CD4-positive, alpha-beta T cell treated with Interleukin-15 for 1 hour (primary cell): ENCODE measurements around the gene PDE8A.
"Not testable (repeated sequence)": the region's sequence is repeated elsewhere in the genome, so short reads cannot be mapped to it uniquely, and the experiment has no call there.

Experiments used
- DNase-seq: peaks from one replicate; pipeline ENCODE4 v3.0.0-alpha.2; 2020

PDE8A gene

GRCh38 chr15:85139391-85139790 is 157.7 kb downstream of the PDE8A start:
- DNase-seq: no peak

DNA sequence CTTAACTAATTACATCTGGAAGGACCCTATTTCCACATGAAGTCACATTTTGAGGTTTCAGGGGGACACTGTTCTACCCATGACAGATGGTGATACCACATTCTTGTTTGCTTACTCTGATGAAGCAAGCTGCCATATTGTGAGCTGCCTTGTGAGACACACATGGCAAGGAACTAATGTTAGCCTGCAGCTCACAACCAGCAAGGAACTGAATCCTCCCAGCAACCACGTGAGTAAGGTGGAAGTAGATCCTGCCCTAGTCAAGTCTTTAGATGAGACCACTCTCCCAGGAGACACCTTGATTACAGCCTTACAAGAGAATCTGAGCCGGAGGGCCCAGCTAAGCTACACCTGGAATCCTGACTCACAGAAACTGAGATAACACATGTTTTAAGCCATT is 160.1 kb downstream of the PDE8A start:
- no peak for DNase-seq

DNA sequence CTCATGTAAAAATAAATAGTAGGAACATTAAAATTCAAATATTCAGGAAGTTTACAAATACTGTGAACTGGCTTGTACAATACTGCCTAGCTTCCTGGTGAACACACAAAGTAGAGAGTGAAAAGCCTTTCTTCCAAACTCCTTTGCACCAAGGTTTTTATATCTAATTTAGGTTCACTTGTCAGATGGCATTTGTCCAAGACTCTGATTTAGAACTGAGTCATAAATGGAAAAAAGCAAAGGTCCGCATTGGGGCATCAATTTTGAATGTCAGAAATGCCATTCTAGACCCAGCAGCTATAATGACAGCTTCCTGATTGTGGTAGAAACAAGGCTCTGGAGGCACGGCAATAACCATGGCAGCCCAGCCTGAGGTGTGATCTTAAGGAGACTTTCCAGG is 160.7 kb downstream of the PDE8A start:
- no peak for DNase-seq

GRCh38 chr15:85149465-85150129 is 167.9 kb downstream of the PDE8A start:
- no peak for DNase-seq

GRCh38 chr15:85150130-85150480 is 168.4 kb downstream of the PDE8A start:
- no peak for DNase-seq

- DNase-seq: no peak
Observed at GRCh38 chr15:85151145-85151544, 169.5 kb downstream of the PDE8A start.

DNA sequence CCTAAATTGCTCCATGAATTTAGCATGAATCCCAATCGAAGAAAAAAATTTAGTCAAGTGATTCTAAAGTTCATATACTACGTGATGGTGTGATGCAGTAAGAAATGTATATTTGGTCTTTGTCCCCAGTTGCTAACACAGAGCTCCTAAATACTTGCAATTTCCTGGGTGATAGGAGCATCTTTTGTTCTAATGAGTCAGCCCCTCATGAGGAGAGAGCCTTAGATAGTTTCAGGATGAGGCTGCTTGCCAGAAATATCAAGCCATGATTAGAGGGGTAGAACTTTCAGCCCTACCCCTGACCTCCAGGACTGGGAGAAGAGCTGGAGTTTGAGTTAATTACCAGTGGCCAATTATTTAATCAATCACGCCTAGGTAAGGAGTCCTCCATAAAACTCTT is 170.2 kb downstream of the PDE8A start:
- no peak for DNase-seq

DNA sequence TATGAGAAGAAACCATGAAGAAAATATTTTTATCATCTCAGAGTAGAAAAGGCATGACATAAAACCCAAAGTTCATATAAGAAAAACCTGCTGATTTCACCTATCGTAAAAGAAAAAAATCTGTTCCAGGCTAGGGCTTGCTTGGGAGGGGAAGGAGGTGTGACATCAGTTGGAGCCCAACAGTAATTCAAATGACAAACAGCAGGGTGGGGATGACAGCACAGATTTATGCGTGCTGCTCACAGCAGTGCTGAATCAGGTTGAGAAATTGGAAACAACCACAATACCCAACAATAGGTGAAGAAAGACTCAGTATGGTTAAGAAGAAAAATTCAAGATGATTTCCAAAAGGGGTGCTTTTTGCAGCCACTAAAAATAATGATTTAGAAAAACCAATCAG is 172.4 kb downstream of the PDE8A start:
- DNase-seq: no peak

GRCh38 chr15:85155360-85155759 is 173.7 kb downstream of the PDE8A start:
- no peak for DNase-seq

- no peak for DNase-seq
Observed at GRCh38 chr15:85155857-85156256, 174.2 kb downstream of the PDE8A start.

GRCh38 chr15:85157344-85157743 is 175.7 kb downstream of the PDE8A start:
- no peak for DNase-seq

GRCh38 chr15:85162237-85162636 is 180.6 kb downstream of the PDE8A start:
- no peak for DNase-seq

DNA sequence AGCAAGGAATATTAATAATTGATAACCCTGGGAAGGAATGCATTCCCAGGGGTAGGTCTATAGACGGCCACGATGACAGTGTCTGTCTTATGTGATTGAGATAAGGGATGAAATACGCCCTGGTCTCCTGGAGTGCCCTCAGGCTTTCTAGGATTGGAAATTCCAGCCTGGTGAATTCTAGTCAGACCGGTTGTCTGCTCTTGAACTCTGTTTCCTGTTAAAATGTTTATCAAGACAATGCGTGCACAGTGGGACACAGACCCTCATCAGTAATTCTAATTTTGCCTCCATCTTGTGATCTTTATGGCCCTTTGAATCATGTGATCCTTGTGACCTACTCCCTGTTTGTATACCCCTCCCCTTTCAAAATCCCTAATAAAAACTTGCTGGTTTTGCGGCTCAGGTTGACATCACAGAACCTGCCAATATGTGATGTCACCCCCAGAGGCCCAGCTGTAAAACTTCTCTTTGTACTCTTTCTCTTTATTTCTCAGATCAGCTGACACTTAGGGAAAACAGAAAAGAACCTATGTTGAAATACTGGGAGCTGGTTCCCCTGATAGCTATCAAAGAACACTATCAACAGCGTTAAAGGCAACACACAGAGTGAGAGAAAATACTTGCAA is 183.3 kb downstream of the PDE8A start:
- DNase-seq: no peak

GRCh38 chr15:85167568-85167967 is 185.9 kb downstream of the PDE8A start:
- no peak for DNase-seq

GRCh38 chr15:85168642-85169173 is 187.1 kb downstream of the PDE8A start:
- DNase-seq: peak; percentile 20

DNA sequence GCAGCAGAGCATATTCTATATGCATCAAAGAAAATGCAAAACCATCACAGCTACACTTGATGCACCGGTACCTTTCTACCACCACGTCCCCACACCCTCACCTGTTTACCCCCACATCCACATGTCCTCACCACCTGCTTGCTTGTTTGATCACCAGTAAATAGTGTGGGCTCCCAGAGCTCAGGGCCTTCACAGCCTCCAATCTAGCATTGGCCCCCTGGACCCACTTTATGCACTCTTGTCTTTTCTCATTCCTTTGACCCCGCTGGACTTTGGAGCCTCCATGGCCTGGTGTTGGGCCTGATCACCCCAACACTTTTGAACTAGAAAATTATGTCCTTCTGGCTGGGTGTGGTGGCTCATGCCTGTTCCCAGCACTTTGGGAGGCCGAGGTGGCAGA is 190.1 kb downstream of the PDE8A start:
- no peak for DNase-seq

DNA sequence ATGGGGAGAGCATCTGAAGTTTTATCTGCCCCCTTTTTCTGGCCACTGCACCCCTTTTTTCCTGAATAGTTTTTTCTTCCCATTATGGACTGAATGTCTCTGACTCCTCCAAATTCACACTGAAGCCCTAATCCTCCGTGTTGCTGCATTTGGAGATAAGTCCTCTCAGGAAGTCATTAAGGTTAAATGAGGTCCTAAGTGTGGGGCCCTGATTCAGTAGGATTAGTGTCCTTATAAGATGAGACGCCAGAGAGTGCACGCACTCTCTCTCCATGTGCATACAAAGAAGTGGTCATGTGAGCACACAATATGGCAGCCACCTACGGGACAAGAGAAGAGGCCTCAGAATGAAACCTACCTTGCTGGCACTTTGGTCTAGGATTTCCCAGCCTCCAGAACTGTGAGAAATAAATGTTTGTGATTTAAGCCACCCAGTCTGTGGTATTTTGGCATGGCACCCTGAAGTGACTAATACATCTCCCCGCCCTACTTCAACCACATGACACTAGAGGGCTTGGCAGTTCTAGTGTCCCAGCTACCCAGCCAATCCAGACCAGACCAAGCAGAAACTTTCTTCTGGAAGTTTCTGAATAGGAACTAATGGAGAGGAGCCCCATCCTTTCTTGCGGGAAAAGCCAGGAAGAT is 191.3 kb downstream of the PDE8A start:
- DNase-seq: no peak

- not testable (repeated sequence) for DNase-seq
Observed at GRCh38 chr15:85173630-85174029, 192.0 kb downstream of the PDE8A start.

DNA sequence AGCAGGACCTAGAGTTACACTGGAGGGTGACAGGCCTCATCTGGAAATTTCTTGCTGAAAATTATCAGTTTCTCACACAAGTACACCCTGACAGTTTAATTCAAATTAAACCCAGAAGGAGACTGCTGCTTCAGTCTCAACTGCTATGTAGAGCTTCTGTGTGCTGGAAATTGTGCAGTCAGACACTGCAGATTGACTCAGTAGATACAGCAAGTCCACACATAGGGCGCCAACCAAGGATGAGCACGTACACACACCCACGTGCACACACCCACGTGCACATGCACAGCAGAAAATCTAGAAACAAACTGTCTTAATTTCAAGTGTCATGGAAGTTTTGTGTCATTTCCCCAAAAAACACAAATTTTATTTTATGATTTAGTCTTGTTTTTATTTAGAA is 192.9 kb downstream of the PDE8A start:
- DNase-seq: no peak

- not testable (repeated sequence) for DNase-seq
Observed at GRCh38 chr15:85177042-85177515, 195.4 kb downstream of the PDE8A start.

DNA sequence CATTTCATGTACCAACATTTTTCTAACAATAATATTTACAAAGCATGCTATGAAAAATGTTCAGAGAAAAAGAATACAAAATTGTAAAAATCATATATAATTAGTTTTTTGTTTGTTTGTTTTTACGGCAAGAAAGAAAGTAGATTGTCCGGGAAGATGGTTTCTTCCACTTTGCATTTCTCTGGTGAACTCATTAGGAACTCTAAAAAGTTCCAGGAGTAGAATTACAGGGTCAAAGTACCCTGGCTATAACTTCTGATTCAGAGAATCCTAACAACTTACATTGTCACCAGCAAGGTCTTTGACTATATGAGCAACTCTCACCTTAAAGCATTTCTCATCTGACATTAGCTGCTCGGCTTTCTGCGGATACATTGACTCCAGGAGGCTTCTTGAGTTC is 196.7 kb downstream of the PDE8A start:
- no peak for DNase-seq

- no peak for DNase-seq
Observed at GRCh38 chr15:85179700-85180099, 198.0 kb downstream of the PDE8A start.

DNA sequence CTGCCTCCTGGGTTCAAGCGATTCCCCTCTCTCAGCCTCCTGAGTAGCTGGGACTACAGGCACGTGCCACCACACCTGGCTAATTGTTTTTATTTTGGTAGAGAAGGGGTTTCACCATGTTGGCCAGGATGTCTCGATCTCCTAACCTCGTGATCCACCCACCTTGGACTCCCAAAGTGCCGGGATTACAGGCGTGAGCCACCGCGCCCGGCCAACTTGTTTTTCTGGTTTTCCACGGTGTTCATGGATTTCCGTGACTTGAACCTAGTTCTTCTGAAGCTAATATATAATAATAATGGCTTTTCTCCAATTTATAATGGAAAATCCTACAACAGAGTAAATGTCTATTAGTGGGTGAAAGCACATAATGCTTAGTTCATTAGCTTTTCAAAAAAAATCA is 203.7 kb downstream of the PDE8A start:
- DNase-seq: not testable (repeated sequence)

DNA sequence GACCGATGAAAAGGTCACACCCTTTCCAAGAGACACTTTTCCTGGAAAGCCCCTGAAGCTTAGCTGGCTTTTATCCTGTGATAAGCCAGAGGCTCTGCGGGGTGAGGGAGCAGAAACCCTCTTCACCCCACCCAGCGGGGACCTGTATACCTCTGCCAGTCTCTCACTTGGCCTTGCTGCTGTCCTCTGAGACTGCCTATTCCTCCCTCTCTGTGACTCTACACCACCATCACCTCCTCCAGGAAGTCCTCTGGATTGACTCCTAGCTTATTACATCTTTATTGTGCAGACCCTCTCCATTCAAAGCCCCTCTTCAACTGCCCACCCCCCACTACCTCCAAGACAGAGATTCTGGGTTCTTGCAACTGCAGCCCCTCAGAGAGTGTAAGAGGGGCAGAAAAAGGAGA is 206.5 kb downstream of the PDE8A start:
- not testable (repeated sequence) for DNase-seq
